WERI-Rb-1 (cell line): ENCODE results near the gene TRIM38.

Experiments used
- DNase-seq: peaks from one replicate; pipeline ENCODE4 v3.0.0-alpha.2; 2020
- H3K27ac ChIP-seq: fragments of 250-450 bp; sonication (Bioruptor Pico); 2 replicates; pipeline ENCODE4 v1.5.1; 2020; ENCODE audit warnings: mild to moderate bottlenecking, moderate library complexity
- H3K27me3 ChIP-seq: fragments of 250-450 bp; sonication (Bioruptor Pico); 2 replicates; pipeline ENCODE4 v1.5.1; 2021; ENCODE audit warnings: mild to moderate bottlenecking, low read depth, moderate library complexity; ENCODE audit not compliant: insufficient read depth, severe bottlenecking
- H3K36me3 ChIP-seq: fragments of 250-450 bp; sonication (Bioruptor Pico); 2 replicates; pipeline ENCODE4 v1.5.1; 2020; ENCODE audit warnings: mild to moderate bottlenecking, moderate library complexity
- H3K4me3 ChIP-seq: 2 replicates; pipeline ENCODE4 v1.5.1; 2011; ENCODE audit warnings: low read depth, mild to moderate bottlenecking, control low read depth, low read length
- H3K9me3 ChIP-seq: fragments of 250-450 bp; sonication (Bioruptor Pico); 2 replicates; pipeline ENCODE4 v1.5.1; 2021; ENCODE audit warnings: mild to moderate bottlenecking, moderate library complexity; ENCODE audit not compliant: severe bottlenecking
- CTCF ChIP-seq: IDR thresholded peaks from 2 replicates; pipeline ENCODE4 v1.5.1; 2011; ENCODE audit warnings: low read depth, mild to moderate bottlenecking, control low read depth, inconsistent platforms, low read length

TRIM38 gene

GRCh38 chr6:26022737-26023136, 60.1 kb downstream of the TRIM38 start:
- DNase-seq: no peak
- Histone ChIP-seq H3K27me3 (no peaks in the 10 kb centered on the region), H3K27ac (peak overlapping the region; percentile 98), H3K4me3 (peak overlapping the region; percentile 71; the same call in 1 of the 2 replicates), H3K36me3 (no peaks in the 10 kb centered on the region), H3K9me3 (peaks cover 3% of the 10 kb centered on the region)
- TF ChIP-seq CTCF: no peak

- no peak overlapping the region for H3K4me3 ChIP-seq
- DNase-seq: no peak
- H3K27ac ChIP-seq: no peak overlapping the region
- no peak for TF ChIP-seq CTCF
- peaks cover 3% of the 10 kb centered on the region for H3K9me3 ChIP-seq
- no peaks in the 10 kb centered on the region for H3K27me3 ChIP-seq
- H3K36me3 ChIP-seq: no peaks in the 10 kb centered on the region
Observed at GRCh38 chr6:26024651-26025046, 62.0 kb downstream of the TRIM38 start.

GRCh38 chr6:26025047-26025893, 62.7 kb downstream of the TRIM38 start:
- TF ChIP-seq CTCF: no peak
- DNase-seq: no peak
- Histone ChIP-seq H3K27ac (peak overlapping the region; percentile 78), H3K27me3 (no peaks in the 10 kb centered on the region), H3K36me3 (no peaks in the 10 kb centered on the region), H3K9me3 (peaks cover 3% of the 10 kb centered on the region), H3K4me3 (peak overlapping the region; percentile 69)

- Histone ChIP-seq H3K36me3 (no peaks in the 10 kb centered on the region), H3K27me3 (no peaks in the 10 kb centered on the region), H3K9me3 (no peaks in the 10 kb centered on the region), H3K4me3 (peak overlapping the region; percentile 69), H3K27ac (peak overlapping the region; percentile 78)
- TF ChIP-seq CTCF: peak; percentile 94
- peak; percentile 100 for DNase-seq
Observed at GRCh38 chr6:26025894-26026832, 63.6 kb downstream of the TRIM38 start.

- DNase-seq: peak; percentile 97
- no peak for TF ChIP-seq CTCF
Observed at GRCh38 chr6:26026833-26027490, 64.4 kb downstream of the TRIM38 start.

More at GRCh38 chr6:26026833-26027490, 64.4 kb downstream of the TRIM38 start:
- H3K27ac ChIP-seq: peak overlapping the region; percentile 78
- H3K4me3 ChIP-seq: peak overlapping the region; percentile 69
- no peaks in the 10 kb centered on the region for H3K9me3 ChIP-seq
- H3K36me3 ChIP-seq: no peaks in the 10 kb centered on the region
- H3K27me3 ChIP-seq: no peaks in the 10 kb centered on the region
